Endothelial cell of umbilical vein (primary cell): Measurements from ENCODE around the gene MN1. TPM values are rescaled to one million over a fixed set of nuclear protein-coding genes. Genes with fewer than 3 reads are reported as not detected.

Source experiments
- BruUV-seq: library from RNA; stranded (reverse); fragments of 400-500 nt; replicated peaks from 2 replicates; lab custom pipeline; 2021; lab: Mats Ljungman, UMichigan
- CTCF ChIA-PET: fragments of 300-600, 350-600 bp; sonication (Branson Sonifier 250); formaldehyde crosslinking; loops from one replicate; lab custom pipeline; 2021; ENCODE audit warnings: antibody characterized with exemption, inconsistent platforms; lab: Charles Lee
- POLR2A ChIA-PET: fragments of 300-600, 350-600 bp; sonication (Branson Sonifier 250); formaldehyde crosslinking; loops from one replicate; lab custom pipeline; 2021; ENCODE audit warnings: antibody characterized with exemption, inconsistent platforms; lab: Charles Lee
- DNase-seq: peaks from one replicate; pipeline ENCODE4 v3.0.0-alpha.2; 2011; ENCODE audit warnings: low read depth, low spot score
- FAIRE-seq: peaks from 2 replicates; lab custom pipeline; 2011; peaks lifted over from hg19 to GRCh38; lab: Jason Lieb, UNC
- H2AFZ ChIP-seq: 2 replicates; pipeline ENCODE4 v1.6.0; 2012; ENCODE audit warnings: low read depth, low read length, control low read depth, inconsistent platforms
- H3K27ac ChIP-seq: 2 replicates; pipeline ENCODE4 v1.5.1; 2011; ENCODE audit warnings: low read depth, mild to moderate bottlenecking, control low read depth, low read length, moderate library complexity; ENCODE audit not compliant: insufficient read depth
- H3K27me3 ChIP-seq, 2 experiments: 2 replicates each; pipeline versions ENCODE4 v1.6.0 to v1.6.1; 2011; ENCODE audit warnings: low read length in 2 of 2, mixed read lengths in 1 of 2; ENCODE audit not compliant: control insufficient read depth in 2 of 2, insufficient read depth in 2 of 2
- H3K36me3 ChIP-seq, 2 experiments: 2 replicates in 1 of 2; 3 replicates in 1 of 2; pipeline ENCODE4 v1.5.1; 2011; ENCODE audit warnings: low read length in 2 of 2, mild to moderate bottlenecking in 1 of 2, moderate library complexity in 1 of 2; ENCODE audit not compliant: control insufficient read depth in 2 of 2, insufficient read depth in 2 of 2; ENCODE audit errors: extremely low read depth in 1 of 2
- H3K4me1 ChIP-seq: 3 replicates; pipeline ENCODE4 v1.5.1; 2011; ENCODE audit warnings: mild to moderate bottlenecking, low read length; ENCODE audit not compliant: control insufficient read depth, insufficient read depth; ENCODE audit errors: extremely low read depth
- H3K4me2 ChIP-seq: 2 replicates; pipeline ENCODE4 v1.6.1; 2011; ENCODE audit warnings: low read length, control low read depth, mixed read lengths; ENCODE audit not compliant: insufficient read depth
- H3K4me3 ChIP-seq, 3 experiments: fragments of 200-600 bp in 1 of 3; sonication (generic), shearing (Covaris generic) in 1 of 3; replicated peaks in 1 of 3; 2 replicates each; pipeline ENCODE4 v1.5.1; 2011 to 2016; ENCODE audit warnings: control low read depth in 3 of 3, low read length in 3 of 3, mild to moderate bottlenecking in 2 of 3, inconsistent platforms in 1 of 3, low read depth in 1 of 3, moderate library complexity in 1 of 3; ENCODE audit not compliant: insufficient read depth in 1 of 3
- H3K79me2 ChIP-seq: 2 replicates; pipeline ENCODE4 v1.6.0; 2012; ENCODE audit warnings: low read length, inconsistent platforms; ENCODE audit not compliant: control insufficient read depth, insufficient read depth
- H3K9ac ChIP-seq: replicated peaks from 2 replicates; pipeline ENCODE3; 2011; ENCODE audit warnings: low read length, control low read depth; ENCODE audit not compliant: insufficient read depth; ENCODE audit errors: extremely low read depth
- H3K9me1 ChIP-seq: replicated peaks from 3 replicates; pipeline ENCODE4 v1.6.0; 2011; ENCODE audit warnings: mild to moderate bottlenecking, low read length; ENCODE audit not compliant: control insufficient read depth, insufficient read depth; ENCODE audit errors: extremely low read depth
- H3K9me3 ChIP-seq: replicated peaks from 2 replicates; pipeline ENCODE4 v1.5.1; 2012; ENCODE audit warnings: low read length, inconsistent platforms; ENCODE audit not compliant: control insufficient read depth, insufficient read depth
- H4K20me1 ChIP-seq: replicated peaks from 2 replicates; pipeline ENCODE3; 2011; ENCODE audit warnings: mild to moderate bottlenecking, low read length; ENCODE audit not compliant: control insufficient read depth, insufficient read depth; ENCODE audit errors: extremely low read depth
- EZH2 ChIP-seq: IDR thresholded peaks from 2 replicates; pipeline ENCODE4 v1.6.1; 2012; ENCODE audit warnings: borderline replicate concordance, low read depth, mild to moderate bottlenecking, moderate library complexity, low read length, inconsistent platforms; ENCODE audit not compliant: severe bottlenecking
- FOS ChIP-seq: IDR thresholded peaks from 2 replicates; pipeline ENCODE4 v1.6.1; 2011; ENCODE audit warnings: mild to moderate bottlenecking, low read length, moderate library complexity, borderline replicate concordance; ENCODE audit not compliant: insufficient read depth
- GATA2 ChIP-seq: IDR thresholded peaks from 2 replicates; pipeline ENCODE4 v1.7.0; 2011; ENCODE audit warnings: low read depth, mild to moderate bottlenecking, moderate library complexity, mixed read lengths, low read length; ENCODE audit not compliant: insufficient read length, insufficient read depth
- JUN ChIP-seq: IDR thresholded peaks from 2 replicates; pipeline ENCODE4 v1.6.1; 2011; ENCODE audit warnings: borderline replicate concordance, low read depth; ENCODE audit not compliant: insufficient read length, insufficient read depth
- MYC ChIP-seq: IDR thresholded peaks from one replicate; pipeline ENCODE4 v1.6.1; 2011; ENCODE audit warnings: mild to moderate bottlenecking, low read depth, low read length
- POLR2A ChIP-seq: IDR thresholded peaks from 2 replicates; pipeline ENCODE4 v1.6.1; 2012; ENCODE audit warnings: low read depth, mild to moderate bottlenecking, control low read depth, low read length
- POLR2AphosphoS5 ChIP-seq: IDR thresholded peaks from 2 replicates; pipeline ENCODE4 v1.6.1; 2012; ENCODE audit warnings: low read depth, mild to moderate bottlenecking, control low read depth, low read length, moderate library complexity; ENCODE audit not compliant: insufficient read depth
- dilution Hi-C: fragments of 300-500 bp; cut with MboI; formaldehyde crosslinking; loops from one replicate; pipeline ENCODE4 v1.15.0; 2019; ENCODE audit warnings: low sequenced_read_pairs; ENCODE audit not compliant: extremely low pct_ligation_motif_present
- intact Hi-C: fragments of 100-400 bp; cut with micrococcal nuclease; formaldehyde crosslinking; loops from one replicate; pipeline ENCODE4 v1.10.0; 2022
- polyA plus RNA-seq, 4 experiments: library from polyadenylated mRNA; depleted of rRNA in 3 of 4; stranded (reverse) in 3 of 4; unstranded in 1 of 4; fragments of >200 nt; gene quantifications; 2 replicates each; pipeline versions ENCODE4 v1.2.1 to v1.2.3, GENCODE V29; 2011 to 2012; ENCODE audit warnings: missing spikeins in 1 of 4
- total RNA-seq: library from RNA; stranded (reverse); gene quantifications from 2 replicates; pipeline ENCODE4 v1.2.3, GENCODE V29; 2021
- TF ChIP-seq, protein P1 (sequence below): IDR thresholded peaks from 2 replicates; pipeline ENCODE4 v1.6.1; 2011; ENCODE audit not compliant: insufficient read depth, insufficient read length
- TF ChIP-seq, protein P2 (sequence below), 2 donors: IDR thresholded peaks; 1 replicate in 1 of 2; 2 replicates in 1 of 2; pipeline ENCODE4 v1.5.1; 2011; ENCODE audit warnings: low read length in 2 of 2, mild to moderate bottlenecking in 2 of 2, moderate library complexity in 2 of 2, control low read depth in 1 of 2, inconsistent platforms in 1 of 2, low read depth in 1 of 2; ENCODE audit not compliant: insufficient read depth in 1 of 2; ENCODE audit errors: extremely low read depth in 1 of 2

MN1 gene
- total and polyA plus RNA-seq, 2 donors (not counting 3 experiments of a cell fraction or from before 2014, with no cell fraction given): 3.8 to 5.2 TPM

GRCh38 chr22:27749597-27750225, 51.8 kb downstream of the MN1 start:
- Histone ChIP-seq H4K20me1 (no peaks in the 10 kb centered on the region), H3K4me2 (no peak overlapping the region), H3K9me3 (no peaks in the 10 kb centered on the region), H3K9me1 (no peaks in the 10 kb centered on the region), H3K27me3 (peaks cover 0 to 4% of the 10 kb centered on the region in 2 experiments), H3K9ac (no peak overlapping the region), H3K79me2 (no peaks in the 10 kb centered on the region), H3K27ac (no peak overlapping the region), H3K36me3 (no peaks in the 10 kb centered on the region), H3K4me3 (no peak overlapping the region), H3K4me1 (no peaks in the 10 kb centered on the region), H2AFZ (no peak overlapping the region)
- dilution Hi-C loops (no loop called here), intact Hi-C loops (no loop called here)
- FAIRE-seq (no peak), DNase-seq (no peak)
- TF ChIP-seq, protein P1, sequence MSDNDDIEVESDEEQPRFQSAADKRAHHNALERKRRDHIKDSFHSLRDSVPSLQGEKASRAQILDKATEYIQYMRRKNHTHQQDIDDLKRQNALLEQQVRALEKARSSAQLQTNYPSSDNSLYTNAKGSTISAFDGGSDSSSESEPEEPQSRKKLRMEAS: no peak
- TF ChIP-seq GATA2 (no peak), POLR2AphosphoS5 (no peak), FOS (no peak), MYC (no peak), POLR2A (no peak), JUN (no peak), EZH2 (no peak)
- TF ChIP-seq, protein P2, sequence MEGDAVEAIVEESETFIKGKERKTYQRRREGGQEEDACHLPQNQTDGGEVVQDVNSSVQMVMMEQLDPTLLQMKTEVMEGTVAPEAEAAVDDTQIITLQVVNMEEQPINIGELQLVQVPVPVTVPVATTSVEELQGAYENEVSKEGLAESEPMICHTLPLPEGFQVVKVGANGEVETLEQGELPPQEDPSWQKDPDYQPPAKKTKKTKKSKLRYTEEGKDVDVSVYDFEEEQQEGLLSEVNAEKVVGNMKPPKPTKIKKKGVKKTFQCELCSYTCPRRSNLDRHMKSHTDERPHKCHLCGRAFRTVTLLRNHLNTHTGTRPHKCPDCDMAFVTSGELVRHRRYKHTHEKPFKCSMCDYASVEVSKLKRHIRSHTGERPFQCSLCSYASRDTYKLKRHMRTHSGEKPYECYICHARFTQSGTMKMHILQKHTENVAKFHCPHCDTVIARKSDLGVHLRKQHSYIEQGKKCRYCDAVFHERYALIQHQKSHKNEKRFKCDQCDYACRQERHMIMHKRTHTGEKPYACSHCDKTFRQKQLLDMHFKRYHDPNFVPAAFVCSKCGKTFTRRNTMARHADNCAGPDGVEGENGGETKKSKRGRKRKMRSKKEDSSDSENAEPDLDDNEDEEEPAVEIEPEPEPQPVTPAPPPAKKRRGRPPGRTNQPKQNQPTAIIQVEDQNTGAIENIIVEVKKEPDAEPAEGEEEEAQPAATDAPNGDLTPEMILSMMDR (IDR thresholded peaks at IDR 0.05; ENCODE audit: extremely low read depth in 1 of 2, insufficient read depth in 1 of 2, low read depth in 1 of 2, low read length in 2 of 2): no peak
- CTCF ChIA-PET: no interaction called here
- no TSS peak for BruUV-seq
- POLR2A ChIA-PET: no interaction called here
